HG03378 (cell line): ENCODE data around the gene OVCH1.
"Not testable (repeated sequence)": the region's sequence is repeated elsewhere in the genome, so short reads cannot be mapped to it uniquely, and the experiment has no call there.

ENCODE experiments used
- ATAC-seq: cut with Tn5 transposase; IDR thresholded peaks from one replicate; pipeline ENCODE4 v1.9.1; 2021; ENCODE audit warnings: mild to moderate bottlenecking, moderate library complexity; ENCODE audit not compliant: unreplicated experiment

The OVCH1 gene

DNA sequence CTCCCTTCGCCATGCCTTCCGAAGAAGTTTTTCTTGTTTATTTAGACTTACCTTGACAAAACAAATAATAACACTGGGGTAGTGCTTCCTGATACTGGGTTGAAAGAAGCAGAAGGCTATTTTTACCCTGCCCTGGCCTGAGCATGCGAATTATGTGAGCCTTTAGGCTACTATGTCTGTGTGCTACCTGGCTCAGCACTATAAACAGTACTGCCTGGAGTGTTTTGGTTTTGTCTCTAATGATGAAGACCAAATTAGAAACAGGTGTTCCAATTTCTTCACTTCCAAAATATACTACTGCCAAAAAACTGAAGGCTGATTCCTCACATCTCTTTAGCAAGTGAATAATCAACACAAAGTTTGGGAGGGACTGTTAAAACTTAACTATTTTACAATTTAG, 7.6 kb upstream of the OVCH1 start:
- no peak for ATAC-seq

DNA sequence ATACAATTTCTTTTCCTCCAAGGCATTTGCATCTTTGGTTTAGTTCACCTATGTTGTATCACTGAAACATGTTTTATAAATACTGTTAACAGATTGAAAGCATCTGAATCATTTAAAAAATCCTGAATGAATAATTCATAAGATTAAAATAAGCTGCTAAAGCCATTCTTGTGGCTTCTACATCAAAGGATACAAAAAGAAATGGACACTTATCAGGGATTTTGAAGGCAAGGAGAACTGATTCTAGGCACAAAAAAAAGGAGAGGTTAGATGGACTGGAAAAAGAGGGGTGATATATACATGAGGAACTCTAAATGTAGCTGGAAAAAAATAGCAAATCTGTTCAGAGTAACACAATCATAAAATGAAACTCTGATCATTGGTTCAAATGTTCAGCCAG, 5.8 kb upstream of the OVCH1 start:
- no peak for ATAC-seq

DNA sequence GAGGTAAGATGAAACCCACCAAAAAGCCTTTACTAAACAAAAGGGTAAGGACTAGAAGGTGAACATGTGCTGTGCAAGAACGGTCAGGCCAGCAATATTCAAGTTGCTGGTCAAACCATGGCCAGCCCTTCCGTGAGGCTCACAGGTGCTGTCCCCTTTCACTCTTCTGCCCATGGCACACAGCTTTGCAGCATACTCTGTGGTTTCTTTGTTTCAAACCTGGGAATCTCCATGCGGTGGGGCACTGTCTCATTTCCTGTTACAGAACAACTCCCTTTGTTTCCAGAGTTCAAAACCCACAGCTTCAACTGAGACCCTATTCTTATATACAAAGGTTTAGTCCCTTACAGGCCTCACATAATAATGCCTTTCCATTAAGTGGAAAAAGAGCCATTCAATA, 1.7 kb upstream of the OVCH1 start:
- no peak for ATAC-seq

DNA sequence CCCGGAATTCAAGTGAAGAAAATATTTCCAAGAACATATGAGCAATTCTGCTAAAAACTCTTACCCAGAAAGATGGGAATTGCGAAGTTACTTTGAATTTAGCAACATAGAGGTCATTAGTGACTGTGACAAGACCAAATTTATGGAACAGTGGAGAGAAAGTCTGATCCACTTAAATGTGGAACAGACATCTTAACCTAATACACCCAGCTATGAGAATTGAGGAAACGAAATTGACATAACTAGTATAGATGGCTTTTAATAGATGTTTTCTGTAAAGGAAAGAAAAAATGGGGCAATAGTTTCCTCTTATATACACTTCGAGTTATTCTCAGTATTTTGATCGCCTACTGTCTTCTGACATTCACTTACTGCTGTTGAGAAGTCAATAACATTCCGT, 4.6 kb downstream of the OVCH1 start:
- ATAC-seq: no peak

DNA sequence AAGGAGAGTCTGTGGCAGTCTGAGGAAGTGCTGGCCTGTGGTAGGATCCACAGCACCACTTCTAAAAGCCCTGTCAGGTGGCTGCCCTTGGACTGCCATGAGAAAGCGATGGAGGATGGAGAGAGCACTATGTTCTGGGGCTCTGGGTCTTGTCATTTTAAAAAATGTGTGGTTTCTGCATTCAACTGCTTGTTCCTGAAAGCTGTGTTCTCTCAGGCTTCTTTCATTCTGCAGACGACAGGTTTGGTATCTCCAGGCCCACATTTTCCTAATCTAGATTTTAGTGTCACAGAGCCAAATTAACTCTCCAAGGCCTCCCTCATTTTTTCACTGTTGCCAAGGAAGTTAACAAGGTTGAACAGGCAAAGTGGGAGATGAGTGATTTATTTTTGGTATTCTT, 10.5 kb downstream of the OVCH1 start:
- ATAC-seq: no peak

DNA sequence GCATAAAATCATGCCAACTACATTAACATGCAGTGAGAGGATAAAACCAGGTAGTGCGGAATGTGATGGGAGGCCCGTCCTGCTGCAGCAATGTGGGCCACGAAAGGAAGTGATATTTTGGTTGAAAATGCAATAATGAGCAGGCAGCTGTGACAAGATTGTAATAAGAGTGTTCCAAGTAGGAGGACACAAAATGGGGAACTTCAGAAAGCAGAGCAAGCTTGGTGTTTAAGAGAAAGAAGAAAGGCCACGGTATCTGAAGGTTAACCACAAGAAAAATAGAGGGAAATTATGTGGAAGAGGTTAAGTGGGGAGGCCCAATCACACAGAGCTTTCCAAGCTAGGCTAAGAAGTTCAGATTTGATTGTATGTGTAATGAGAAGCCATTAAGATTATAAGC, 34.3 kb downstream of the OVCH1 start:
- ATAC-seq: no peak

DNA sequence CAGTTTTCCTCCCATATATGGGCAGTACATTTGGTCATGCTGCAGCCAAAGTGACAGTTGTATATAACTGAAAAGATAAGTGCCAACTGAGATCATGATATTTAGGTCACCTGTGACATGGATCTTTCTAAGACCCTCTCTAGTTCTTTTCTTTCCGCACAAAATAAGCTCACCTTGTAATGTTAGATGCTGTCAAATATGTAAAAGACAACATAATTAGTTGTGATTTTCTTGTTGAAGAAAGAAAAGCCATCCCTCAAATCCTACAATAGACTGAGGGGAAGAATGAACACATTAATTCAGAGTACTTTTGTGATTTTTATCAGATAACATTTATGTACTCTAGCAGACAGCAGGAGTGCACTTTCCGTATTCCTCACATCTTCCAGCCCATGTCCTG, 37.4 kb downstream of the OVCH1 start:
- no peak for ATAC-seq

DNA sequence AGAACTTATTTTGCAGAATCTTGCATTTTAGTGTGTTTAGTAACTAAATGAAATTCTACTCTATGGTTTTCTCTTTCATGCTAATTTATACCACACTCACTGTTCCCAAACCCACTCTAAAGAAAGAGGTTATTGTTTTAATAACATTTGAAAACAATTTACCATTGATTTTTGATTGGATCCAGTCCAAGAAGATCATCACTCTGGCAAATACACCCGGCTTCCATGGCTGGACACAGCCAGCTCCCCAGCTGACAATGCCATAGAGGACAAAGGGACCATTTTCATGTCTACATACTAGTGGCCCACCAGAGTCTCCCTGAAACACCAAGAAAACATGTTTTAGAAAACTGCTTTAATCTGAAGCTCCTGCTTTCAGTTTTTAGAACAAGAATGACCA, 42.4 kb downstream of the OVCH1 start:
- no peak for ATAC-seq

DNA sequence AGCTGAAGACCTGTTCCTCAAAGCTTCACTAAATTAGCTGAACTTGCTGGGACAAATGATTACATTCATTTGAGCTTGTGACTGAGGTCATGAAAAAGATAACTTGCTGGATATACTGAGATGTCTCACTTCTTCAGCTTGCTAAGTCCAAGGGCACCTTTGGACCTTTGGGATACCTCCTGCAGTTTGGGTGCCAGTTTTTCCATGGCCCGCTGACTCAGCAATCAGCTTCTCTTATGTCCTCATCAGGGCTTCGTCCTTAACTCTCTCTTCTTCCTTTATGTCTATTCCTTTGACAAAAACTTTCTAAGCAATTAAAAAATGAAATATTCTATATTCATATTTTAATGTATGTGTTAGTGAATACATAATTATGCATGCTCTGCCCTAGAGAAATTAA, 45.6 kb downstream of the OVCH1 start:
- ATAC-seq: no peak

DNA sequence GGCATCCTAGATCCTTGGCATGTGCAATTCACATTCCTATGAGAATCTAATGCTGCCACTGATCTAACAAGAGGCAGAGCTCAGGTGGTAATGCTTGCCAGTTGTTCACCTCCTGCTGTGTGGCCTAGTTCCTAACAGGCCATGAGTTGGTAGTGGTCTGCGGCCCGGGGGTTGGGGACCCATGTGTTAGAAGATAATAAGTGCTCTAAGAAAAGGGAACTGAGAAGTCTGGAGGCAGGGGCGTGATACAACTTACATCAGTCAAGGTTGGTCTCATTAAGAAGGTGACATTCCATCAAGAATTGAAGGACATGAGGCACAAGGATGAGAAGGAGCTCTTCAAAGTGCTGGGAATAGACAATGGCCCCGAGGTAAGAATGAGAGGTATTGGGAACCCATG, 49.3 kb downstream of the OVCH1 start:
- no peak for ATAC-seq

DNA sequence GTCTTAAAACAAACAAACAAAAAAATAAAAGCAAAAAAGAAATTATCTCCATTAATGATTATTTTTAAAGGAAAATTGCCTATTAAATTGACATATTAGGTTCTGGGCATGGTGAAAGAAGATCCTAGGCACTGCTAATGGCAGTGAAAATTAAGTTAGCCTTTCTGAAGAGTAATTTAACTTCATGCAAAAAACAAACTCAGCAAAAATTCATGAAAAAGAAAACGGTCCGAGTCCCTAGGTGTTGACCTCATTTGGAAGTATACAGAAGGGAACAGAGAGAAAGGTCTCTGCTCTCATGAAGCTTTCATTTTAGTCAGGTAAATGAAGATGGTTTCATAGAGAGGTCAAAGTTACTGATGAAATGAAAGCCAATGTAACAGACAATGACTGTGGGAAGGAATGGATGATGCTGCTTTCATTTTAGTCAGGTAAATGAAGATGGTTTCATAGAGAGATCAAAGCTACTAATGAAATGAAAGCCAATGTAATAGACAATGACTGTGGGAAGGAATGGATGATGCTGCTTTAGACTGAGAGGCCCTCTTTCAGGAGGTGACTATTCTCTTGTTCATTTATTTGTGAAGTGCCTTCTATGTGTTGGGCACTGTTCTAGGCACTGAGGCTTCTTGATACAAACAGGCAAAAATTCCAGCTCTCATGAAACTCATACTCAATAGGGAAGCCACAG, 50.1 kb downstream of the OVCH1 start:
- ATAC-seq: no peak

DNA sequence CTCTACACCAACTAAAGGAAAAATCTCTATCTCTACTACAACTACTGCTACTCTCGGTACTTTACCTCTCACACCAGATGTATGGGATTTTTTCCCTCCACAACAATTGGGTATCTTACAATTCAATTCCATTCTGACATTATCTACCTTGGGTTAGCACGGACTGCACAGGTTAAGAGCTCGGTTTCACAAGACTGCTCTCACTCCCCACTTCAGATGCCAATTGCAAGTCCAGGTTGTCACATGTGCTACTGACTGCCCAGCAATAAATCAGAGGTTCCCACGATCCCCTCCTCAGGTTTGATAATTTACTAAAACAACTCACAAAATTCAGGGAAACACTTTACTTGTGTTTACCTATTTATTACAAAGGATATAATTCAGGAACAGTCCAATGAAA, 58.0 kb downstream of the OVCH1 start:
- no peak for ATAC-seq

DNA sequence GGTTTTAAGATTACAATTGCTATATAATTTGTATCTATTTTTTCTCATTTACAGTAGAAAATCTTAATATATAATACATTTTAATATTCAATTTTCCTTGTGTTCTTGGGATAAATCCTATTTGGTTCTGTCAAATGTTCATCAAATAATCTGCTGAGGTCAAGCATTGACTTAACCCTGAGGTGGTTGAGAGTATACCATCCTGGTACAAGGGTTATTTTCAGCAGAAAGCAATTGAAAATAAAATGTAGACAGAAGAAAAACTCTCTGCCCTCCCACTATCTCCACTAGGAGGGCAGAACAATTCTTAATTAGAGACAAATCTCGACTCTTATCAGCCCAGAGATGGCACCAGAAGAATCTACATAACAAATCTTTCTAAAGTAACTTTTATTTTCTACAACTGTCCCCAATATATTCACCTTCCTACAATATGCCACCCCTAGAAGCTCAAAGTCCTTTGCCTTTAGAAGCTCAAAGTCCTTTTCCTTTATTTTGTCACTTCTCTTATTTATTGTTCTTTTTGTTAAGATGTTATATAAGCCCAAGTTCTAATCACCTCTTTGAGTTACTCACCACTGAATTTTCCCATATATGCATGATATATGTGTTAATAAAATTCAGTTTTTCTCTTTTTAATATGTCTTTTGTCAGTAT, 58.6 kb downstream of the OVCH1 start:
- ATAC-seq: no peak

DNA sequence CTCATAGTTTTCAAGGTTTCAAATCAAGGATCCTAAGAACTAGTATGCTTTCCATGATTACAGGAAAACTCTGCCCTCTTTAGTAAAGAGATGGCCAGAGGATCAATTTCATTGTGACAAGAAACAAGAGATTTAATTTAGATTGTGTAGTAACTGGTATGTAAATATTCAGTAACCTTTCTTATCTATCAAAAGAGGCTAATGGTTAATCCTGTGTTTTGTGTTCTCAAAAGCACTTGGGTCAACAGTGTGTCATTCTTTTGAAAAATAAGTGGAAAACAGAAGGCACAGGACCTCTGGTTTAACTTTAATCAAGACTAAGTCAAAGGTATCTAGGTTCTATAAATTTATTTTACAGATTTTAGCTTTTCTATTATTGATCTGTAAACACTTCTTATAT, 59.9 kb downstream of the OVCH1 start:
- ATAC-seq: no peak

DNA sequence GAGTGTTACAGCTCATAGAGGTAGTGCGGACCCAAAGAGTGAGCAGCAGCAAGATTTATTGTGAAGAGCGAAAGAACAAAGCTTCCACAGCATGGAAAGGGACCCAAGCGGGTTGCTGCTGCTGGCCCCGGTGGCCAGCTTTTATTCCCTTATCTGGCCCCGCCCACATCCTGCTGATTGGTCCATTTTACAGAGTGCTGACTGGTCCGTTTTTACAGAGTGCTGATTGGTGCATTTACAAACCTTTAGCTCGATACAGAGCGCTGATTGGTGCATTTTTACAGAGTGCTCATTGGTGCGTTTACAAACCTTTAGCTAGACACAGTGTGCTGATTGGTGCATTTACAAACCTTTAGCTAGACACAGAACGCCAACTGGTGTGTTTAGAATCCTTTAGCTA, 60.7 kb downstream of the OVCH1 start:
- ATAC-seq: not testable (repeated sequence)

DNA sequence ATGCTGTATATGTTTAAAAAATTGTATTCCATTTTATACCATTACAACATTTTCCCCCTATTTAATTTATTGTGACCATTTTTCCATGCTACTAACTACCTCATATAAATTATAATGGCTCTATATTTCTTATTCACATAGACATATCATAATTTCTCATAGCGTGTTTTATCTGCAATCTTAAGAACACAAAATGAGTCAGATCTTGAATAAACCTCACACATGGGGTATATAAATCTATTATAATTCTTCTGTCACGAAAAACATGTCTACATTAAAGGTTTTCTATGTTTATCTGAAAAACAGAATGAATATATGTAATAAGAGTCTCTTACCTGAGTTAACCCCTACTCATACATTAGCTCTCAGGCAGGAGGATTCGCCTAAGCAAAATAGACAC, 66.0 kb downstream of the OVCH1 start:
- ATAC-seq: no peak

DNA sequence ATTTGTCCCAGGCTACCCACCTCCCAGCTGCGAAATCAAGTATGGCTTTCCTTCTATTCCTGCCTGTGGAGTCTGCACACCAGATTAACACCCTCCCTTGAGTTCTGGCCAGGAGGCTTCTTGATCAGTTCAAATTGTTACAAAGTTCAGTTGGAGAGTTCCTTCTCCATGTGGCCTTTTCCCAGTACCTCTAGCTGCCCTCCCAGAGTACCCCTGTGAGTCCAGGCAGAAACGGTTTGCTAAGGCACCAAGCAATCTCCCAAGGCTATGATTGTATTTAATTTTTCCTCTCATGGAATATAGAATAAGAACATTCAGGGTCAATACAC, 66.8 kb downstream of the OVCH1 start:
- ATAC-seq: no peak

DNA sequence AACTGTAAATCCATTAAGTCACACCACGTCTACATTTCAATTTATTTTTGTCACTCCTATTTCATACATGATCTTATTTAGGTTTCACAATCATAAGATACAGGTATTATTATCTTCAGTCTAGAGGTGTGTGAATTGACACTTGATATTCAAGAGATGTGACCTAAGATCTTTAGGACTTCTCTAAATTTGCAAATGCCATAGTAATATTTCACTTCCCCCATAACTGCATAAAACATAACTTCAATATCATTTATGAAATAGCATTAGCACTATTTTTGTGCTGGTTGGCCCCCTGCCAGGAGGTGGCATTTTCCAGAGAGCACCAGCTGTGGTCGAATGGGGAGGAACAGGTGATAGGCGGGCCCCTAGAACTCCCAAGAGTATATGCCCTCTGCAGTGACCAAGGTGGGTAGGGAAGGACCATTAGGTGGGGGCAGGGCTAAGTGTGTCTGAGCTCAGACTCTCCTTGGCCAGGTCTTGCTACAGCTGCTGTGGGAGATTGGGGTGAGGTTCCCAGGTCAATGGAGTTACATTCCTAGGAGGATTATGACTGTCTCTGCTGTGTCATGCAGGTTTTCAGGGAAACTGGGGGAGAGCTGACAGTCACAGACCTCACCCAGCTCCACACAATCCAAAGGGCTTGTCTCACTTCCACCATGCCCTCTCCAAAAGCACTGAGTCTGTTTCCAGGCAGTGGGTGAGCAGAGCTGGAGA, 67.3 kb downstream of the OVCH1 start:
- no peak for ATAC-seq

DNA sequence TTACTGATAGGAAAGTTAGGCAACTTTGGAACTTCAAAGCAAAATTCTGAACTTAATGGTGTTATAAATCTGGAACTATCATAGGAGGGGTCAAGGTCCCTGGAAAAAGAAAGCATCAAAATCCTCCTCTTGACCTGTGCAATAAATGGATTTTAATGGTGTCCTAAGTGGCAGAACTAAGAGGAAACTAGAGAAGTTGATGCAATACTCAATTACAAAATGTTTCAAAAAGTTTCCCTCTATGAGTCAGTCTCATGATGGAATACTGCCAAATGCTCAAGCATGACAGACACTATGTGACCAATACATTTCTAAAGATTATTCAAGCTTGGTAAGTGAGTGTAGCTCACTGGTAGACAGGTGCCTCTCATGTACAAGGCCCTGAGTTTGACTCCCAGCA, 68.9 kb downstream of the OVCH1 start:
- ATAC-seq: peak; percentile 66

DNA sequence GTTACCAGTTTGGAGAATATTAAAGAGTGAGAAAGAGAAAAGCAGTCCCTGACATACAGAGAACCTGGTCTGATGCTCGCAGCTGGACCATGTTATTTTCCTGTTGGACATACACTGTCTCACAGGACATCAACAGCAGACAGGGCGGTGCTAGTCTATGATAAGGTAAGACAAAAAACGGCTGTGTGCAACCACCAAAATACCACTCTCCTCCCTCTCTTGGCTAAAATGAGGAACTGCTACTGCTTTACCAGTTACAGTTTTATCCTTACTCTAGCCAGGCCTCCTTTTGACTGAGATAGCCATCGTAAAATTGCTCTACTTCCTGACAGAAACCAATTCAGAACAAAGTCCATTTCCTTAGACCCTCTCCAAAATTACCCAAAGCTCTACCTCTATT, 69.5 kb downstream of the OVCH1 start:
- ATAC-seq: peak; percentile 96

DNA sequence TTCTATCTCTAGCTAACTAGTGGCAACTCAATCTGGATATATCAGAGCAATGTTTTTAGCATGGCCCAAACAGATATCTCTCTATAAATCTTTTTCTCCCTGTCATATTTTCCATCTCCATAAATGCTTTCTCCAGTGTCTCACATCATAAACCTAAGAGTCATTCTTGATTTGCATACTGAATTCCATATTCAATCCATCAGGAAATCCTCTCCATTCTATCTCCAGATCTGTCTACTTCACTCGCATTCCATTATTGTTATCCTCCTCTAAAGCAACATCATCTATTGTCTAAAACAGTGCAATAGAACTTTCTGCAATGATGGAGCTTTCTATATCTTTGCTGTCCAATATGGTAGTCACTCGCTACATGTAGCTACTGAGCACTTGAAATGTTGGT, 71.0 kb downstream of the OVCH1 start:
- no peak for ATAC-seq

DNA sequence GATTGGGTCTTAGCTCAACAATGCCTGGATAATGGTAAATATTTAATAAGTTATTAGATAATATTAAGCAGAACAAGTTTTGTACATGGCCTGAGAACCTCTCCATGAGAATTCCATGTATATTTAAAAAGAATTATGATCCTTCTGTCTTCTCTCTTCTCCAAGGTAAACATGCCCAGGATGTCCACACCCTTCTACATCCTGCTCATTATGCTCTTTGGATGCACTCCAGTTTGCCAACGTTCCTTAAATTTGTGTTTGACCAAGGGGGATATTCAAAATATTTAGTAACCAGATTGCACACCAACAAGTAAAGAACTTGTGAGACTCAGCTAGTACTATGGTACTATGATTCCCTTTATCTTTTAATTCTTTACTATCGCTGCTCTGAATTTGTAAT, 71.8 kb downstream of the OVCH1 start:
- ATAC-seq: no peak

DNA sequence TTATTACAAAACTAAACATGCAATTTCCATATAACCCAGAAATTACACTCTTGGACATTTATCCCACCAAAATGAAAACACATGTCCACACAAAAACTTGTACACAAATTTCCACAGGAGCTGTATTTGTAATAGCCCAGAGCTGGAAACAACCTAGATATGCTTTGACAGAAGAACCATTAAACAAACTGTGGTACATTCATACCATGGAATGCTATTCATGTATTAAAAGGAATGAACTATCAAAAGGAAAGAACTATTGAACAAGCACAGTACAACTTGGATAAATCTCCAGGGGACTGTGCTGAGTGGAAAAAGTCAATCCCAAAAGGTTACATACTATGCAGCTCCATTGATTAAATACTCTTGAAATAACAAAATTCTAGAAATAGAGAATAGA, 80.7 kb downstream of the OVCH1 start:
- ATAC-seq: no peak
